HepG2 (cell line): ENCODE results near the gene WWC2. TPM values are rescaled to one million over a fixed set of nuclear protein-coding genes. Genes with fewer than 3 reads are reported as not detected.

ENCODE experiments used
- FOXC1 ChIP-seq: sonication (generic); formaldehyde crosslinking; IDR thresholded peaks from 2 replicates; pipeline ENCODE4 v1.8.0; 2022; ENCODE audit warnings: mild to moderate bottlenecking, missing genetic modification reagents, borderline replicate concordance
- HOXA3 ChIP-seq: sonication (generic); formaldehyde crosslinking; IDR thresholded peaks from 2 replicates; pipeline ENCODE4 v1.5.0; 2020; ENCODE audit warnings: missing genetic modification reagents
- PCBP1 ChIP-seq: fragments of 200-400 bp; formaldehyde crosslinking; IDR thresholded peaks from 2 replicates; pipeline ENCODE4 v1.6.1; 2017; ENCODE audit warnings: mild to moderate bottlenecking, low read depth, low read length, borderline replicate concordance
- PTBP1 ChIP-seq: fragments of 200-400 bp; formaldehyde crosslinking; IDR thresholded peaks from 2 replicates; pipeline ENCODE4 v1.6.1; 2018; ENCODE audit warnings: low read length, low read depth; ENCODE audit not compliant: poor library complexity, severe bottlenecking
- RFX3 ChIP-seq: IDR thresholded peaks from 2 replicates; pipeline ENCODE4 v1.6.1; 2016; ENCODE audit warnings: missing biosample characterization, missing genetic modification reagents
- RXRB ChIP-seq: IDR thresholded peaks from 2 replicates; pipeline ENCODE4 v1.6.1; 2016; ENCODE audit warnings: borderline replicate concordance, missing genetic modification reagents, missing compliant biosample characterization
- SIN3A ChIP-seq: IDR thresholded peaks from 2 replicates; pipeline ENCODE4 v1.6.1; 2011; ENCODE audit warnings: low read depth, mild to moderate bottlenecking, control low read depth, low read length, borderline replicate concordance
- TCF12 ChIP-seq, 2 experiments: fragments of 450-650 bp in 1 of 2; sonication (generic) in 1 of 2; formaldehyde crosslinking in 1 of 2; IDR thresholded peaks; 2 replicates each; pipeline versions ENCODE4 v1.6.1 to v1.8.0; 2017 to 2022; ENCODE audit warnings: antibody characterized with exemption in 1 of 2, mild to moderate bottlenecking in 1 of 2, missing genetic modification reagents in 1 of 2, moderate library complexity in 1 of 2
- ZC3H13 ChIP-seq: sonication (generic); formaldehyde crosslinking; IDR thresholded peaks from 2 replicates; pipeline ENCODE4 v1.8.1; 2023; ENCODE audit warnings: mild to moderate bottlenecking, missing genetic modification reagents, moderate library complexity
- ZFY ChIP-seq: sonication (generic); formaldehyde crosslinking; IDR thresholded peaks from 2 replicates; pipeline ENCODE4 v1.4.0; 2020; ENCODE audit warnings: missing genetic modification reagents
- ZMYM3 ChIP-seq: sonication (generic); formaldehyde crosslinking; IDR thresholded peaks from 2 replicates; pipeline ENCODE4 v1.5.1; 2020; ENCODE audit warnings: mild to moderate bottlenecking, missing genetic modification reagents
- ZNF224 ChIP-seq: sonication (generic); formaldehyde crosslinking; IDR thresholded peaks from 2 replicates; pipeline ENCODE4 v1.5.0; 2020; ENCODE audit warnings: mild to moderate bottlenecking, missing genetic modification reagents
- ZNF264 ChIP-seq: sonication (generic); formaldehyde crosslinking; IDR thresholded peaks from 2 replicates; pipeline ENCODE4 v1.4.0; 2020; ENCODE audit warnings: missing genetic modification reagents
- ZNF354B ChIP-seq: sonication (generic); formaldehyde crosslinking; IDR thresholded peaks from 2 replicates; pipeline ENCODE4 v1.8.0; 2022; ENCODE audit warnings: mild to moderate bottlenecking, missing genetic modification reagents
- ZNF383 ChIP-seq: sonication (generic); formaldehyde crosslinking; IDR thresholded peaks from 2 replicates; pipeline ENCODE4 v1.4.0; 2020; ENCODE audit warnings: missing genetic modification reagents, mild to moderate bottlenecking, borderline replicate concordance
- ZNF552 ChIP-seq: sonication (generic); formaldehyde crosslinking; IDR thresholded peaks from 2 replicates; pipeline ENCODE4 v1.9.0; 2022; ENCODE audit warnings: missing genetic modification reagents, mild to moderate bottlenecking, borderline replicate concordance
- ZNF563 ChIP-seq: sonication (generic); formaldehyde crosslinking; IDR thresholded peaks from 2 replicates; pipeline ENCODE4 v1.8.0; 2022; ENCODE audit warnings: mild to moderate bottlenecking, moderate library complexity, missing genetic modification reagents
- ZNF652 ChIP-seq: IDR thresholded peaks from 2 replicates; pipeline ENCODE4 v1.6.1; 2016; ENCODE audit warnings: low read depth, borderline replicate concordance
- ZNF883 ChIP-seq: sonication (generic); formaldehyde crosslinking; IDR thresholded peaks from 2 replicates; pipeline ENCODE4 v1.5.1; 2020; ENCODE audit warnings: mild to moderate bottlenecking, missing genetic modification reagents; ENCODE audit errors: not compliant biosample characterization
- polyA plus RNA-seq, 8 experiments: library from polyadenylated mRNA; depleted of rRNA in 3 of 8; stranded (reverse) in 7 of 8; unstranded in 1 of 8; fragments of >200 nt; fragmentation: Illumina TruSeq in 4 of 8; extraction: Trizol in 4 of 8; gene quantifications; 2 replicates each; pipeline versions ENCODE4 v1.2.1 to v1.2.3, GENCODE V29; 2011 to 2016; ENCODE audit warnings: low read depth in 4 of 8, missing spikeins in 1 of 8, mixed read lengths in 1 of 8; ENCODE audit not compliant: insufficient read depth in 1 of 8
- total RNA-seq, 5 experiments: library from RNA; depleted of rRNA; stranded (reverse); fragments of >200 nt; fragmentation: Illumina TruSeq; extraction: Trizol; gene quantifications; 2 replicates each; pipeline ENCODE4 v1.2.3, GENCODE V29; 2016; ENCODE audit warnings: low read depth in 1 of 5
- TF ChIP-seq, protein P1 (sequence below): sonication (generic); formaldehyde crosslinking; IDR thresholded peaks from 2 replicates; pipeline ENCODE4 v1.4.0; 2020; ENCODE audit warnings: missing genetic modification reagents
- TF ChIP-seq, protein P2 (sequence below): sonication (generic); formaldehyde crosslinking; IDR thresholded peaks from 2 replicates; pipeline ENCODE4 v1.5.0; 2020; ENCODE audit warnings: missing genetic modification reagents
- TF ChIP-seq, protein P3 (sequence below): sonication (generic); formaldehyde crosslinking; IDR thresholded peaks from 2 replicates; pipeline ENCODE4 v1.8.0; 2022; ENCODE audit warnings: missing genetic modification reagents, mild to moderate bottlenecking, inconsistent platforms, borderline replicate concordance

WWC2 gene
- total and polyA plus RNA-seq, 2 of the 13 experiments (the other 11 are each of a cell fraction or from before 2014, with no cell fraction given), result 40.0 to 50.1 TPM

DNA sequence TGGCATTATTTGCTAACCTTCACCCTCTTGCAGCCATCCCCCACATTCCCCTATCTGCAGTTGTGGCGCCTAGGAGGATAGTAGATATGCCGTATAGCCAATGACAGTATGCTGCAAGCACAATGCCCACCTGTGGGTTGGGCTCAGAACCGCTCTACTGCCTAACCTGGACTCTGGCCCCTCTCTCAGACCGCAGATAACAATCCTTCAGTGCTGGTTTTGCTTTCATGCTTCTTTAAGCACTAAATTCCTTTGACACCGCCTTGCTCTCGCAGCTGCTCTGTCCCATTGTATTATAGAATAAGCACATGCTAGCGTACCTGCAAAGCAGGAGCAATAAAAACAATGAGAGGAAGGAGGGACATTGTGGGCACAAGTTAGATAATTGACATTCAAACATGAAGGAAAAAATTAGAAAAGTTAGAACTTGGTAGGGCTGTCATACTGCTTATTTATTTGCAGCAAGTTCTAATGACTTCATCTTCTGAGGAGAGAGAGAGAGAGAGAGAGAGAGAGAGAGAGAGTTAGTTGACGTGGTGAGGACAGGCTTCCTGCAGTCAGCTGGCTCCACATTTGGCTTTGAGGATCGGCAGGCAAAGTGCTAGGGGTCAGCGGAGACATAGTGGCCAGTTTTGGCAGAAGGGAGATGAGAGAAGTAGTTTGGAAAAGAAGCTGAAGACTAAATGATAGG lies 55.8 kb downstream of the WWC2 start (continued):
- TF ChIP-seq ZFY (CRISPR knock-in tag) (no peak), RFX3 (CRISPR knock-in tag) (no peak), PTBP1 (no peak), ZNF552 (CRISPR knock-in tag) (no peak), HOXA3 (CRISPR knock-in tag) (peak; percentile 70), SIN3A (no peak), FOXC1 (CRISPR knock-in tag) (no peak), ZNF264 (0 out of 2 replicates have a peak, but pooled peaks have one; percentile 57), TCF12 (IDR thresholded peaks at IDR 0.05) (no peak), TCF12 (CRISPR knock-in tag; IDR thresholded peaks at IDR 0.05) (no peak), ZC3H13 (CRISPR knock-in tag) (no peak), RXRB (no peak), ZNF652 (CRISPR knock-in tag) (no peak), ZNF383 (CRISPR knock-in tag) (no peak), PCBP1 (no peak), ZNF224 (CRISPR knock-in tag) (no peak), ZNF563 (CRISPR knock-in tag) (no peak), ZMYM3 (0 out of 2 replicates have a peak, but pooled peaks have one; percentile 22), ZNF354B (no peak), ZNF883 (CRISPR knock-in tag) (no peak)
- TF ChIP-seq, protein P1, sequence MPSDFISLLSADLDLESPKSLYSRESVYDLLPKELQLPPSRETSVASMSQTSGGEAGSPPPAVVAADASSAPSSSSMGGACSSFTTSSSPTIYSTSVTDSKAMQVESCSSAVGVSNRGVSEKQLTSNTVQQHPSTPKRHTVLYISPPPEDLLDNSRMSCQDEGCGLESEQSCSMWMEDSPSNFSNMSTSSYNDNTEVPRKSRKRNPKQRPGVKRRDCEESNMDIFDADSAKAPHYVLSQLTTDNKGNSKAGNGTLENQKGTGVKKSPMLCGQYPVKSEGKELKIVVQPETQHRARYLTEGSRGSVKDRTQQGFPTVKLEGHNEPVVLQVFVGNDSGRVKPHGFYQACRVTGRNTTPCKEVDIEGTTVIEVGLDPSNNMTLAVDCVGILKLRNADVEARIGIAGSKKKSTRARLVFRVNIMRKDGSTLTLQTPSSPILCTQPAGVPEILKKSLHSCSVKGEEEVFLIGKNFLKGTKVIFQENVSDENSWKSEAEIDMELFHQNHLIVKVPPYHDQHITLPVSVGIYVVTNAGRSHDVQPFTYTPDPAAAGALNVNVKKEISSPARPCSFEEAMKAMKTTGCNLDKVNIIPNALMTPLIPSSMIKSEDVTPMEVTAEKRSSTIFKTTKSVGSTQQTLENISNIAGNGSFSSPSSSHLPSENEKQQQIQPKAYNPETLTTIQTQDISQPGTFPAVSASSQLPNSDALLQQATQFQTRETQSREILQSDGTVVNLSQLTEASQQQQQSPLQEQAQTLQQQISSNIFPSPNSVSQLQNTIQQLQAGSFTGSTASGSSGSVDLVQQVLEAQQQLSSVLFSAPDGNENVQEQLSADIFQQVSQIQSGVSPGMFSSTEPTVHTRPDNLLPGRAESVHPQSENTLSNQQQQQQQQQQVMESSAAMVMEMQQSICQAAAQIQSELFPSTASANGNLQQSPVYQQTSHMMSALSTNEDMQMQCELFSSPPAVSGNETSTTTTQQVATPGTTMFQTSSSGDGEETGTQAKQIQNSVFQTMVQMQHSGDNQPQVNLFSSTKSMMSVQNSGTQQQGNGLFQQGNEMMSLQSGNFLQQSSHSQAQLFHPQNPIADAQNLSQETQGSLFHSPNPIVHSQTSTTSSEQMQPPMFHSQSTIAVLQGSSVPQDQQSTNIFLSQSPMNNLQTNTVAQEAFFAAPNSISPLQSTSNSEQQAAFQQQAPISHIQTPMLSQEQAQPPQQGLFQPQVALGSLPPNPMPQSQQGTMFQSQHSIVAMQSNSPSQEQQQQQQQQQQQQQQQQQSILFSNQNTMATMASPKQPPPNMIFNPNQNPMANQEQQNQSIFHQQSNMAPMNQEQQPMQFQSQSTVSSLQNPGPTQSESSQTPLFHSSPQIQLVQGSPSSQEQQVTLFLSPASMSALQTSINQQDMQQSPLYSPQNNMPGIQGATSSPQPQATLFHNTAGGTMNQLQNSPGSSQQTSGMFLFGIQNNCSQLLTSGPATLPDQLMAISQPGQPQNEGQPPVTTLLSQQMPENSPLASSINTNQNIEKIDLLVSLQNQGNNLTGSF (CRISPR knock-in tag), result no peak
- TF ChIP-seq, protein P2, sequence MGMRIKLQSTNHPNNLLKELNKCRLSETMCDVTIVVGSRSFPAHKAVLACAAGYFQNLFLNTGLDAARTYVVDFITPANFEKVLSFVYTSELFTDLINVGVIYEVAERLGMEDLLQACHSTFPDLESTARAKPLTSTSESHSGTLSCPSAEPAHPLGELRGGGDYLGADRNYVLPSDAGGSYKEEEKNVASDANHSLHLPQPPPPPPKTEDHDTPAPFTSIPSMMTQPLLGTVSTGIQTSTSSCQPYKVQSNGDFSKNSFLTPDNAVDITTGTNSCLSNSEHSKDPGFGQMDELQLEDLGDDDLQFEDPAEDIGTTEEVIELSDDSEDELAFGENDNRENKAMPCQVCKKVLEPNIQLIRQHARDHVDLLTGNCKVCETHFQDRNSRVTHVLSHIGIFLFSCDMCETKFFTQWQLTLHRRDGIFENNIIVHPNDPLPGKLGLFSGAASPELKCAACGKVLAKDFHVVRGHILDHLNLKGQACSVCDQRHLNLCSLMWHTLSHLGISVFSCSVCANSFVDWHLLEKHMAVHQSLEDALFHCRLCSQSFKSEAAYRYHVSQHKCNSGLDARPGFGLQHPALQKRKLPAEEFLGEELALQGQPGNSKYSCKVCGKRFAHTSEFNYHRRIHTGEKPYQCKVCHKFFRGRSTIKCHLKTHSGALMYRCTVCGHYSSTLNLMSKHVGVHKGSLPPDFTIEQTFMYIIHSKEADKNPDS (CRISPR knock-in tag), result no peak
- TF ChIP-seq, protein P3, sequence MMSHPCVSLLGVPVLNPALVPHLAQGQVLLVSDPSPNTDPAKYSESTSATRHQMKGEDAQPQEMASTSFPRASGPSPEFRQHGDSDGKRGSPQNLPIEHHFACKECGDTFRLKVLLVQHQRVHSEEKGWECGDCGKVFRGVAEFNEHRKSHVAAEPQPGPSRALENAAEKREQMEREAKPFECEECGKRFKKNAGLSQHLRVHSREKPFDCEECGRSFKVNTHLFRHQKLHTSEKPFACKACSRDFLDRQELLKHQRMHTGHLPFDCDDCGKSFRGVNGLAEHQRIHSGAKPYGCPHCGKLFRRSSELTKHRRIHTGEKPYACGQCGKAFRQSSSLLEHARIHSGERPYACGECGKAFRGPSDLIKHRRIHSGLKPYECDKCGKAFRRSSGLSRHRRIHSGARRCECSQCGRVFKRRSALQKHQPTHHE (CRISPR knock-in tag), result no peak
